Right kidney (tissue), 9 donors: Measurements from ENCODE around the gene POLR1C.
"Not testable (repeated sequence)": the region's sequence is repeated elsewhere in the genome, so short reads cannot be mapped to it uniquely, and the experiment has no call there.

Experiments
- DNase-seq: peaks from one replicate; pipeline ENCODE4 v3.0.0-alpha.2; 2016
- long read RNA-seq, 8 donors: transcript quantifications; one replicate each; lab custom pipeline, GENCODE V29; 2026

Gene POLR1C
- long read RNA-seq, donor 1, transcript POLR1C-203 (9 exons, 1,355 nt): major isoform, 19 of 226 reads
- long read RNA-seq, donor 1, partial matches to known transcripts: 104 of 226 reads
- long read RNA-seq, donor 1, other reads (novel, unspliced or antisense): 98 of 226 reads
- long read RNA-seq, donor 2, transcript POLR1C-203 (9 exons, 1,355 nt): major isoform, 12 of 20 reads
- long read RNA-seq, donor 2, partial matches to known transcripts: 5 of 20 reads
- long read RNA-seq, donor 2, other reads (novel, unspliced or antisense): 0 of 20 reads
- long read RNA-seq, donor 3, partial matches to known transcripts: 0 of 5 reads
- long read RNA-seq, donor 3, other reads (novel, unspliced or antisense): 0 of 5 reads
- long read RNA-seq, donor 4, transcript POLR1C-203 (9 exons, 1,355 nt): major isoform, 7 of 217 reads
- long read RNA-seq, donor 4, partial matches to known transcripts: 155 of 217 reads
- long read RNA-seq, donor 4, other reads (novel, unspliced or antisense): 51 of 217 reads
- long read RNA-seq, donor 5, transcript POLR1C-203 (9 exons, 1,355 nt): major isoform, 6 of 10 reads
- long read RNA-seq, donor 5, partial matches to known transcripts: 0 of 10 reads
- long read RNA-seq, donor 5, other reads (novel, unspliced or antisense): 0 of 10 reads
- long read RNA-seq, donor 6, transcript POLR1C-203 (9 exons, 1,355 nt): major isoform, 10 of 12 reads
- long read RNA-seq, donor 6, partial matches to known transcripts: 0 of 12 reads
- long read RNA-seq, donor 6, other reads (novel, unspliced or antisense): 0 of 12 reads
- long read RNA-seq, donor 7, transcript POLR1C-203 (9 exons, 1,355 nt): major isoform, 10 of 25 reads
- long read RNA-seq, donor 7, transcript POLR1C-201 (9 exons, 1,280 nt): minor isoform, 7 of 25 reads
- long read RNA-seq, donor 7, partial matches to known transcripts: 8 of 25 reads
- long read RNA-seq, donor 7, other reads (novel, unspliced or antisense): 0 of 25 reads
- long read RNA-seq, donor 8, partial matches to known transcripts: 5 of 14 reads
- long read RNA-seq, donor 8, other reads (novel, unspliced or antisense): 5 of 14 reads

GRCh38 chr6:43516697-43517504, at the start of gene POLR1C, which contains the start of gene YIPF3:
Gene POLR1C, plus strand, starts transcription at chr6:43517089. Its CDS starts 21 bp downstream, at chr6:43517110.
Gene YIPF3, minus strand, starts transcription at chr6:43516926. Its CDS starts 119 bp downstream, at chr6:43516807.
- peak; percentile 86 for DNase-seq

- DNase-seq: not testable (repeated sequence)
Measured at GRCh38 chr6:43467265-43467664, 49.6 kb upstream of the POLR1C start.

- no peak for DNase-seq
Measured at GRCh38 chr6:43467752-43468151, 49.1 kb upstream of the POLR1C start.

- DNase-seq: no peak
Measured at GRCh38 chr6:43468240-43468639, 48.6 kb upstream of the POLR1C start.

GRCh38 chr6:43468748-43469681, 47.9 kb upstream of the POLR1C start:
- no peak for DNase-seq

- DNase-seq: no peak
Measured at GRCh38 chr6:43469947-43470346, 46.9 kb upstream of the POLR1C start.

GRCh38 chr6:43471399-43471798, 45.5 kb upstream of the POLR1C start:
- no peak for DNase-seq

- DNase-seq: no peak
Measured at GRCh38 chr6:43472515-43472914, 44.4 kb upstream of the POLR1C start.

GRCh38 chr6:43475516-43475915, 41.4 kb upstream of the POLR1C start:
- DNase-seq: no peak

- no peak for DNase-seq
Measured at GRCh38 chr6:43476746-43477145, 40.1 kb upstream of the POLR1C start.

- DNase-seq: peak; percentile 59
Measured at GRCh38 chr6:43477235-43478007, 39.5 kb upstream of the POLR1C start, which contains the start of gene TJAP1. Gene TJAP1, plus strand, starts transcription at chr6:43477570. Its CDS starts 21,432 bp downstream, at chr6:43499002.

- DNase-seq: no peak
Measured at GRCh38 chr6:43478008-43478372, 38.9 kb upstream of the POLR1C start.

GRCh38 chr6:43481075-43481474, 35.8 kb upstream of the POLR1C start:
- DNase-seq: no peak

GRCh38 chr6:43481591-43482236, 35.2 kb upstream of the POLR1C start:
- DNase-seq: no peak

- no peak for DNase-seq
Measured at GRCh38 chr6:43488667-43489276, 28.1 kb upstream of the POLR1C start.

GRCh38 chr6:43489277-43490072, 27.4 kb upstream of the POLR1C start:
- DNase-seq: no peak

GRCh38 chr6:43490523-43490939, 26.4 kb upstream of the POLR1C start:
- no peak for DNase-seq
